HK-2 (cell line): ENCODE results near the gene WWOX.

ENCODE experiments used
- DNase-seq: peaks from one replicate; pipeline ENCODE4 v3.0.0-alpha.2; 2018; ENCODE audit not compliant: unreplicated experiment

The WWOX gene

GRCh38 chr16:78737630-78738029 is 638.2 kb downstream of the WWOX start:
- DNase-seq: no peak

- DNase-seq: no peak
Measured at GRCh38 chr16:78738557-78738956, 639.1 kb downstream of the WWOX start.

- DNase-seq: no peak
Measured at GRCh38 chr16:78740269-78740668, 640.8 kb downstream of the WWOX start.

- no peak for DNase-seq
Measured at GRCh38 chr16:78742501-78743283, 643.2 kb downstream of the WWOX start.

- DNase-seq: no peak
Measured at GRCh38 chr16:78743556-78743955, 644.1 kb downstream of the WWOX start.

- DNase-seq: no peak
Measured at GRCh38 chr16:78744099-78744498, 644.6 kb downstream of the WWOX start.

- DNase-seq: no peak
Measured at GRCh38 chr16:78744796-78745107, 645.3 kb downstream of the WWOX start.

- no peak for DNase-seq
Measured at GRCh38 chr16:78745108-78746019, 645.9 kb downstream of the WWOX start.

- no peak for DNase-seq
Measured at GRCh38 chr16:78746718-78747117, 647.3 kb downstream of the WWOX start.

- no peak for DNase-seq
Measured at GRCh38 chr16:78748220-78748929, 648.9 kb downstream of the WWOX start.

GRCh38 chr16:78749745-78750268 is 650.4 kb downstream of the WWOX start:
- DNase-seq: no peak

- no peak for DNase-seq
Measured at GRCh38 chr16:78750611-78751010, 651.2 kb downstream of the WWOX start.

- DNase-seq: no peak
Measured at GRCh38 chr16:78751601-78752000, 652.1 kb downstream of the WWOX start.

- DNase-seq: no peak
Measured at GRCh38 chr16:78754713-78755112, 655.3 kb downstream of the WWOX start.

GRCh38 chr16:78755751-78756661 is 656.6 kb downstream of the WWOX start:
- DNase-seq: no peak

- no peak for DNase-seq
Measured at GRCh38 chr16:78759596-78759995, 660.1 kb downstream of the WWOX start.

GRCh38 chr16:78760611-78761010 is 661.2 kb downstream of the WWOX start:
- no peak for DNase-seq

- DNase-seq: no peak
Measured at GRCh38 chr16:78761427-78761826, 662.0 kb downstream of the WWOX start.

- DNase-seq: no peak
Measured at GRCh38 chr16:78762222-78762621, 662.8 kb downstream of the WWOX start.

GRCh38 chr16:78763821-78764440 is 664.5 kb downstream of the WWOX start:
- no peak for DNase-seq

- DNase-seq: no peak
Measured at GRCh38 chr16:78764478-78764877, 665.0 kb downstream of the WWOX start.
